RWPE1 (cell line): ENCODE measurements around the gene UVSSA.

ENCODE experiments used
- CTCF ChIA-PET: fragments of 350-600 bp; sonication (Branson Sonifier 250); formaldehyde crosslinking; extraction: SDS; loops from one replicate; lab custom pipeline; 2021; lab: Yijun Ruan, JAX
- POLR2A ChIA-PET: fragments of 400-600 bp; formaldehyde crosslinking; extraction: SDS; loops from one replicate; lab custom pipeline; 2020; ENCODE audit warnings: antibody characterized with exemption; ENCODE audit not compliant: low non-redundant PET; lab: Yijun Ruan, JAX
- DNase-seq: peaks from one replicate; pipeline ENCODE4 v3.0.0; 2012; ENCODE audit warnings: low spot score
- H3K27ac ChIP-seq: fragments of 450-650 bp; 2 replicates; pipeline ENCODE4 v1.5.1; 2017
- TF ChIP-seq, protein P1 (sequence below): fragments of 450-650 bp; conservative IDR thresholded peaks from 2 replicates; pipeline ENCODE4 v1.5.1; 2017; ENCODE audit warnings: low read depth, mild to moderate bottlenecking

The UVSSA gene

DNA sequence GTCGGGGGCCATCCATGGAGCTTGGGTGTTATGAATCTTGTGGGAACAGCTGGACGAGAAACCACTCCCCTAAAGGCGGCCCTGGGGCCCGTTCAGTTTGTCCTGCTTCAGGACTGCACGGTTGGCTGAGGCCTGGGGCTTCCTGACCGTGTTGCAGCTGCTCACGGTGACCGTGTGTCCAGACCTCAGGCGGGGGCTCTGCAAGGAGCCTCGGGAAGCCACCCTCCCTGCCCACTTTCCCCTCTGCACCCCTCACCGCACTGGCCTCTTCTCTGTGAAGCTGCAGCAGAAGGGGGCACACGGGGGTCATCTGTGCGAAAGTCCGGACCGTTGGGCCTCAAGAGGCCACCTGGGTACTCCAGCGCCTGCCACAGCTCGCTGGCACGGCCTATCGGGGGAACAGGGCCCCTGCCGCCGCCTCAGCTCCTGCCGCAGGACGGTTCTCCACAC, 29.4 kb downstream of the UVSSA start:
- H3K27ac ChIP-seq, result no peak overlapping the region
- TF ChIP-seq, protein P1, sequence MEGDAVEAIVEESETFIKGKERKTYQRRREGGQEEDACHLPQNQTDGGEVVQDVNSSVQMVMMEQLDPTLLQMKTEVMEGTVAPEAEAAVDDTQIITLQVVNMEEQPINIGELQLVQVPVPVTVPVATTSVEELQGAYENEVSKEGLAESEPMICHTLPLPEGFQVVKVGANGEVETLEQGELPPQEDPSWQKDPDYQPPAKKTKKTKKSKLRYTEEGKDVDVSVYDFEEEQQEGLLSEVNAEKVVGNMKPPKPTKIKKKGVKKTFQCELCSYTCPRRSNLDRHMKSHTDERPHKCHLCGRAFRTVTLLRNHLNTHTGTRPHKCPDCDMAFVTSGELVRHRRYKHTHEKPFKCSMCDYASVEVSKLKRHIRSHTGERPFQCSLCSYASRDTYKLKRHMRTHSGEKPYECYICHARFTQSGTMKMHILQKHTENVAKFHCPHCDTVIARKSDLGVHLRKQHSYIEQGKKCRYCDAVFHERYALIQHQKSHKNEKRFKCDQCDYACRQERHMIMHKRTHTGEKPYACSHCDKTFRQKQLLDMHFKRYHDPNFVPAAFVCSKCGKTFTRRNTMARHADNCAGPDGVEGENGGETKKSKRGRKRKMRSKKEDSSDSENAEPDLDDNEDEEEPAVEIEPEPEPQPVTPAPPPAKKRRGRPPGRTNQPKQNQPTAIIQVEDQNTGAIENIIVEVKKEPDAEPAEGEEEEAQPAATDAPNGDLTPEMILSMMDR, result no peak
- no peak for DNase-seq
- CTCF ChIA-PET, result interaction anchor here (0.7 kb wide), 1 partner anchor 603 kb away, joined by 5 read pairs; no protein-coding TSS in a partner anchor
- POLR2A ChIA-PET, result no interaction called here

DNA sequence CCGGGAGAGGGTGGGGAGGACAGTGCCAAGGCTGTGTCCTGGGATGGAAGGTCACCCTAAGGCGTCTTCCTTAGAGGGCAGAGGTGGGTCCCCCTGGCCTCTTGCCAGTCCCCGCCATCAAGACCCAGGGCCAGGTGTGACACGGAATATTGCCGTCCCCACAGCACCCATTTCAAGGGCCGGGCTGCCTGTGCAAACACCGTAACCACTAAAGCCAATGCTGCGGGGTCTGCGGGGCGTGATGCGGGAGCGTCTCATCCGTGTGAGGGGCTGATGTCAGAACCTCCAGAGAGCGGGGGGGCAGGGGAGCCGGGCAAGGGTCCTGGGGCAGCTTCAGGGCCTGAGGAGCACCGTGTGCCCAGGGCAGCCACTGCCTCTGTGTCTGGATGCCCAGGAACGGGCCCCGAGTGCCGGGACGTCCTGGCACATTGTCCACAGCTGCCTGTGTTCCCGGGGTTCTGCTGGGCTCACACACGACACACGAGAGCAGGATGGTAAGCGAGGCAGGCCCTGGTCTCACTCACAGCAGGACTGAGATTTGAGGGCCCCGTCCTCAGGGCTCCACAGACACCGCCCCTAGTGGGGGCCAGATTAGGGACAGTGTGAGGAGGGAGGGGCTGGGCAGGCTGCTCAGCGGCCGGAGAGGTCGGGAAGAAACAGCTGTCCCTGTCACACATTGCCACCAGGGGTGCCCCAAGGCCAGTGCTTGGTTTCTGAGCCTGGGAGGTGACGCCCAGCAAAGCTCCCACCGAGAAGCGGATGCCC, 30.0 kb downstream of the UVSSA start:
- TF ChIP-seq, protein P1, result no peak
- no peak overlapping the region for H3K27ac ChIP-seq
- CTCF ChIA-PET, result no interaction called here
- POLR2A ChIA-PET, result no interaction called here
- DNase-seq, result no peak

DNA sequence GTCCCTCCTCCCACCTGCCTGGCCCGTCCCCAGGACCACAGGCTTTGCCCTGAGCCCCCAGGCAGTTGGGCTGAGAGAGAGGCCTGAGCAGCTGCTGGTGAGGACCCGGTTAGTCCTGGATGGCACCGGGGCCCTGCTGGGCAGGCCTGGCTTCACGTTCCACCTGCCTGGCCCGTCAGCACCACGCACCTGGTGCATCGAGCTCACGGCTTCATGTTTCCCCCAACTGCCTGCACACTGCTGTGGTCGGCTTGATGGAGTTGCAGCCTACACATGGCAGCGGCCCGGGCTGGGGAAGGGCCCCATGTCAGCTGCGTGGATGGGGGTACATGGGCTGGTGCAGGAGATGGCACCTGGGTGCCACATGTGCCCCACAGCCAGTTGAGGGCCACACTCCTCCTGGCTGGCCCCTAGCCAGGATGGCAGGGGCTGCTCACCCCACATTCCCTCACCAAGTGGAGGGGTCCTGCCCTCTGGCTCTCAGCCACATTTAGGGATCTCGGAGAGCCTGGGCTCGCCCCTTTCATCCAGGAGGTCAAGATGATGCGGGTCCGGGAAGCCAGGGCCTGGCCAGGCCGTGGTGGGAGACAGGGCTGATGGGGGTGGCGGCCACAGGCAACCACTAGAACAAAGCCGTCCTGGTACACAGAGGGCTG, 30.7 kb downstream of the UVSSA start:
- H3K27ac ChIP-seq, result no peak overlapping the region
- ChIA-PET CTCF (no interaction called here), POLR2A (no interaction called here)
- no peak for DNase-seq
- TF ChIP-seq, protein P1, result no peak

DNA sequence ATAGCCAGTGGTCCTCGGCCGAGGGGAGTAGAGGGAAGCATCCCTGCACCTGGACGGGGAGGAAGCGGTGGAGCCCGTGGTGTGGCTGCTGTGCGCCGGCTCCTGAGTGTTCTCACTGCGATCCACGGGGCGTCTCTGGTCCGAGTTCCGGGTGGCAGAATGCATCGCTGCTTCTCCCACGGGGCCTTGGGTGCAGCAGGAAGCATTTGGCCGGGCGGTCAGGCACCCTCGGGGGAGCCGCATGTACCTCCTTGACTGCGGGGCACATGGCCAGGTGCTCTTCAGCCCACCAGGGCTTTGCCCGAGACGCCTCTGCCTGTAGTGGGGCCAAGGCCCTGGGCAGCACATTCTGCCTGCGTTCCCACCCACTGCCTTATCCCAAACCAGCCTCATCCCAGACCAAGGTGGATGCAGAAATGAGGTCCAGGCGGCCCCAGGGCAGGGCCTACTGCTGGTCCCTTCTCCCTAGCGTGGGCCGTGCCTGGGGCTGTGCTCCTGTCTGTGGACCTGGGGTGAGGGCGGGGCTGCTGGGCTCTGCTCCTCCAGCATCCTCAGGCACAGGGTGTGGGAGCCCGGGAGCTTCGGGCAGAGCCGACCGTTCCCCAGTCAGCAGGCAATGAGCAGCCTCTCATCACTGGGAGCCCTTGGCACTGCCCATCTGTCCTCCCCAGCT, 31.7 kb downstream of the UVSSA start:
- ChIA-PET POLR2A (no interaction called here), CTCF (no interaction called here)
- no peak overlapping the region for H3K27ac ChIP-seq
- TF ChIP-seq, protein P1, result no peak
- DNase-seq, result no peak

DNA sequence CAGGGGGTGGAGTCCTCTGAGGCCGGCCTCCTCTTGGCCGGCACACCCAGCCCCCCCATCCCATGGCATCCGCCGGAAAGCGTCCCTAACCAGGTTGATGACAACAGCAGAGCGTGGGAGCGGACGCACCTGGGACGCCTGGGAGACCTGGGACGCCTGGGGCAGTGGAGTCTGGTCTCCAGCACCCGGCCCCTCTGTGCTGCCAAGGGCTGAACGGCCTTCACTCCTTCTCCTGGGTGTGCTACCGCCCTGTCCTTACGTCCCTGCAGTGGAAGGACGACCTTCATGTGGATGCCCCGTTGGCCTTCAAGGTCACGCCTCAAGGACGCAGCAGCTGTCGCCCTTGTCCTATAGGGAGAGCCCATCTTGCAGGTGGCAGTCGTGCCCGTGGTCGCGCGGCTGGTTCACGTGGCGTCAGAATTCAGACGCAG, 32.4 kb downstream of the UVSSA start:
- no peak for DNase-seq
- TF ChIP-seq, protein P1, result no peak
- ChIA-PET CTCF (no interaction called here), POLR2A (no interaction called here)
- no peak overlapping the region for H3K27ac ChIP-seq

DNA sequence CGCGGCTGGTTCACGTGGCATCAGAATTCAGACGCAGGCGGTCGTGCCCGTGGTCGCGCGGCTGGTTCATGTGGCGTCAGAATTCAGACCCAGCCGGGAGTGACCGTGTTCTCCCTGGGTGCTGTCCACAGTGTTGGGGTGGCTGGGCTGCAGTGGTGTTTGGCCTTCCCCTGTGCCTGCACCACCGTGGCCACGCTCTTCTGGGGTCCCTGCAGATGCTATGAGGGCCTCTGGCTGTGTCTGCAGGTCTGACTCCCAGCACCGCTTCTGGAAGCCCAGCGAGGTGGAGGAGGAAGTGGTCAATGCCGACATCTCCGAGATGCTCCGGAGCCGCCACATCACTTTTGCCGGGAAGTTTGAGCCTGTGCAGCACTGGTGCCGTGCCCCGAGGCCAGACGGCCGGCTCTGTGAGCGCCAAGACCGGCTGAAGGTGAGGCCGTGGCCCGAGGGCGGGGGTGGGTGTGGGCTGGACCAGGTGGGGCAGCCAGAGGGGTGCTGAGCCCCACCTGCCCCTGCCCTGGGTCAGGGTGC, 32.9 kb downstream of the UVSSA start:
- DNase-seq, result no peak
- ChIA-PET POLR2A (no interaction called here), CTCF (no interaction called here)
- TF ChIP-seq, protein P1, result no peak
- no peak overlapping the region for H3K27ac ChIP-seq
